ENCODE measurements around the gene CYB561.
A peak's percentile ranks its signal among the peaks of the same experiment; 100 is the strongest.

CYB561 gene, protein sequence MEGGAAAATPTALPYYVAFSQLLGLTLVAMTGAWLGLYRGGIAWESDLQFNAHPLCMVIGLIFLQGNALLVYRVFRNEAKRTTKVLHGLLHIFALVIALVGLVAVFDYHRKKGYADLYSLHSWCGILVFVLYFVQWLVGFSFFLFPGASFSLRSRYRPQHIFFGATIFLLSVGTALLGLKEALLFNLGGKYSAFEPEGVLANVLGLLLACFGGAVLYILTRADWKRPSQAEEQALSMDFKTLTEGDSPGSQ

GRCh38 chr17:63445954-63446752, at the start of gene CYB561:
TSS of gene CYB561 (minus strand) at chr17:63446306. CDS start at chr17:63437547, 8,759 bp downstream.
- DNase-seq (ENCODE audit: low read depth in 2 of 2): peak; percentile 48 to 61

GRCh38 chr17:63495491-63495890, 49.4 kb upstream of the CYB561 start:
- no peak for DNase-seq (ENCODE audit: low read depth in 2 of 2)

GRCh38 chr17:63494300-63494928, 48.3 kb upstream of the CYB561 start:
- no peak for DNase-seq (ENCODE audit: low read depth in 2 of 2)

- DNase-seq (ENCODE audit: low read depth in 2 of 2): no peak
Observed at GRCh38 chr17:63493411-63493810, 47.3 kb upstream of the CYB561 start.

GRCh38 chr17:63492940-63493339, 46.8 kb upstream of the CYB561 start:
- DNase-seq (ENCODE audit: low read depth in 2 of 2): no peak

DNA sequence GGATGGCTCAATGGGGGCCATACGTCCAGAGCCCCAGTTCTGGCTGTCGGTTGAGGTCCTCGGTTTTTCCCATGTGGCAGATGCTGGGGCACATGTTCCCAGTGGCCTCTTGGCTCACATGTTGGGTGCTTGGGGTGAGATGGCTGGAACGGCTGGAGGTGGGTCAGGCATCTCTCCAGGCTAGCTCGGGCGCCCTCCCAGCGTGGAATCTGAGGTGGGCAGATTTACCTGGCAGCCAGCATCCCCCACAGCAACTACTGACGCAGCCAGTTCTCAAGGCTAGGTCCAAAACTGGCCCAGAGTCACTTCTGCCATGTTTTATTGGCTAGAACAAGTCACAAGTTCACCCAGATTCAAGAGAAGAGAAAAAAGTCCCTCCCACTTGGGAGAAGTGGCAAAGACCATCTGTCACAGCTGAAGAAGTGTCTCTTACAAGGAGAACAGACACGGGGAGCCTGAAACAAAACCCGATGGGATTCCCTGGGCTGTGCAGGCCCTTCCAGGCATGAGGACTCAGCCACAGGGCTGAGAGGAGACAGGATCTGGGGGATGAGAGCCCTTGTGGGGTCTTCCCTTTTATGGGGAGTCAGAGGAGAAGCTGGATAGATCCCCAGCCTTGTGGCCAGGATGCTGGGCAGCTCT, 46.0 kb upstream of the CYB561 start:
- DNase-seq (ENCODE audit: low read depth in 2 of 2): no peak

GRCh38 chr17:63491413-63491812, 45.3 kb upstream of the CYB561 start:
- no peak for DNase-seq (ENCODE audit: low read depth in 2 of 2)

GRCh38 chr17:63490858-63491400, 44.8 kb upstream of the CYB561 start:
- DNase-seq (ENCODE audit: low read depth in 2 of 2): no peak

GRCh38 chr17:63490329-63490728, 44.2 kb upstream of the CYB561 start:
- no peak for DNase-seq (ENCODE audit: low read depth in 2 of 2)

DNA sequence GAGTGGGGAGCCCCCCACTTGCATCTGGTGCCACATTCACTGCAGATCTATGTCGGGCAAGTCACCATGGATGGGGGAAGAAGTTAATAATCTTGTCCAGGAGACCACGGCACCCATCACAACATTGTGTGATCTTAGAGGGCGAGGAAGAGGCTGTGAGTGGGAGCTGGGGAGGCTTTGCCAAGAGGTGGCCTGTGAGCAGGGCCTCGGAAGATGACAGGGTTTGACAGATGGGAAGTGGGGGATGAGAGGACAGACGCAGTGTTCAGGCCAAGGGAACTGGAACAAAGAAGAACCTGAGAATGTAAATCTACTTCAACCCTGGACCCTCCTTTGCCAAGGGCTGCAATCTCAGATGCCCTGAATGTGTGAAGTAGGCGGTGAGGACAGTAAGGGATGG, 43.2 kb upstream of the CYB561 start:
- no peak for DNase-seq (ENCODE audit: low read depth in 2 of 2)

GRCh38 chr17:63488851-63489250, 42.7 kb upstream of the CYB561 start:
- DNase-seq (ENCODE audit: low read depth in 2 of 2): no peak

DNA sequence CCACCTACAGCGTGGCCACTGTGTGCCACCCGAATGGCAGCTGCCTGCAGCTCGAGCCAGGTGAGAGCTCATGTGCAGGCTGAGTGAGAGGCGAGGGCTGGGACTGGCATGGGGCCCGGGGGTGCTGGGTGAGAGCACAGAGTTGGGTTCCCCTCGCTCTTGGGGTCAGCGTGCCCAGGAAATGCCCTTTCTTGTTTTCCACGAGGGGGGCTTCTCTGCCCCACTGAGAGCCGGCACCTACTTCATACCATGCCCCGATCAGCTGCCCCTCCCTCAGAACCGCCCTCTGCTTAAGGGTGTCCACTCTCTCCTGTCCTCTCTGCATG, 40.9 kb upstream of the CYB561 start:
- no peak for DNase-seq (ENCODE audit: low read depth in 2 of 2)

DNA sequence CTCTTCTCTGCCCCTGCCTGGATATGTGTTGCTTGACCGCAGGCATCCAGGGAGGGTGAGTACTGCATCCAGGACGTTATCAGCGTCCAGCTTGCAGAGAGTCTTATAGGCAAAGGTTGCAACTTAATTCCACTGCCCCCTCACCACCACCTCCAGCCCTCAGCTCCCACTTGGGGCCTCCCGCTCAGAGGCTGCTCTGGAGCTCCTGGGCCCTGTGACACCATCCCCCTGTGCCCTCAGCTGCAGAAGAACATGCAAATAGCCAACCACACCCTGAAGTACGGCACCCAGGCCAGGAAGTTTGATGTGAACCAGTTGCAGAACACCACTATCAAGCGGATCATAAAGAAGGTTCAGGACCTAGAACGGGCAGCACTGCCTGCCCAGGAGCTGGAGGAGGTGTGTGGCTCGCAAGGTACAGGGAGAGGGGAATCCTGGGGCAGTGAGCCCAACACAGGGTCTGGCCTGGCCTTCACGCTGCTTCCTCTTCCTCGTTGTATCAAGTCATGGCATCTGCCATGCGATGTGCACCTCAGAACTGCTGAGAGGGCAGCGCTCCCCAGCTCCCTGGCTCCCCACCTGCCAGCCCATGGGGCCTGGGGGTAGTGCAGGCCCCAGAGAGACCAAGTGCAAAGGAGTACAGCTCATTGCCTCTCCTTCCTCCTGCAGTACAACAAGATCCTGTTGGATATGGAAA, 40.4 kb upstream of the CYB561 start:
- no peak for DNase-seq (ENCODE audit: low read depth in 2 of 2)

GRCh38 chr17:63483655-63484575, 37.8 kb upstream of the CYB561 start:
- DNase-seq (ENCODE audit: low read depth in 2 of 2): no peak

- no peak for DNase-seq (ENCODE audit: low read depth in 2 of 2)
Observed at GRCh38 chr17:63483038-63483437, 36.9 kb upstream of the CYB561 start.

DNA sequence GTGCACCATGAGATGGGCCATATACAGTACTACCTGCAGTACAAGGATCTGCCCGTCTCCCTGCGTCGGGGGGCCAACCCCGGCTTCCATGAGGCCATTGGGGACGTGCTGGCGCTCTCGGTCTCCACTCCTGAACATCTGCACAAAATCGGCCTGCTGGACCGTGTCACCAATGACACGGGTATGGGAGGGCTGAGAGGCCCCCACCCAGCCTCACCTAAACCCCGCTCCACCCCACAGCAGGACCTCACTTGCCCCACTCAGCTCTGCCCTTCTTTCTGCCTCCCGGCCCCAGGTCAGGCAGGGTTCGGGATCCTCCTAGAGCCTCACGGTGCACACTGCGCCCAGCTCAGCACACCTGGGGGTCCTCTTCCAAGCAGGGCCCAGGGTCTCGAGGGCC, 36.4 kb upstream of the CYB561 start:
- DNase-seq (ENCODE audit: low read depth in 2 of 2): no peak

- DNase-seq (ENCODE audit: low read depth in 2 of 2): no peak
Observed at GRCh38 chr17:63481488-63481870, 35.4 kb upstream of the CYB561 start.

DNA sequence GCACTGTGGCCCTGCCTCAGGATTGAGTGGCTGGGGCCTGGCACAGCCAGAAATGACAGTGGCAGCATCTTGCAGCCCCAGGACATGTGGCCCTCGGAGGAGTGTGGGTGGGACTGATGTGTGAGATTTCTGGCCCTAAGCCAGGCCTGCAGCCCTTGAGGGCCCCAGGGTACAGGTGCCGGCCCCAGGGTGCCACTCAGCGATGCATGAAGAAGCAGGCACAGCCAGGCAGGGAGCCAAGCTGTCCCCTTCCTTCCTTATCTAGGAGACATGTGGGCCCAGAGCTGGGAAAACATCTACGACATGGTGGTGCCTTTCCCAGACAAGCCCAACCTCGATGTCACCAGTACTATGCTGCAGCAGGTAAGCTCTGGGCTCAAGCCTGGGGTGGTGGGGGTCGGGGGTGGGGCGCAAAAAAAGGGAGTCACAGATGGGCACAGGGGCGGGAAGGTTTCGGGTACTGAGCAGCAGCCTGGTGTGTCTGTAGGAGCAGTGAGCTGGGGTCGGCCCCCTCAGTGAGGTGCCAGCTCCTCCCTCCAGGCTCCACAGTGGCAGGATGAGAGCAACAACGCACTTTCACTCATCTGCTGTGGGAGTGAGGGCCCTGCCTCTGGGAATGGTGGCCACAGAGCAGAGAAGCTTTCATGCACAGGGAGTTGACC, 34.9 kb upstream of the CYB561 start:
- DNase-seq (ENCODE audit: low read depth in 2 of 2): no peak

DNA sequence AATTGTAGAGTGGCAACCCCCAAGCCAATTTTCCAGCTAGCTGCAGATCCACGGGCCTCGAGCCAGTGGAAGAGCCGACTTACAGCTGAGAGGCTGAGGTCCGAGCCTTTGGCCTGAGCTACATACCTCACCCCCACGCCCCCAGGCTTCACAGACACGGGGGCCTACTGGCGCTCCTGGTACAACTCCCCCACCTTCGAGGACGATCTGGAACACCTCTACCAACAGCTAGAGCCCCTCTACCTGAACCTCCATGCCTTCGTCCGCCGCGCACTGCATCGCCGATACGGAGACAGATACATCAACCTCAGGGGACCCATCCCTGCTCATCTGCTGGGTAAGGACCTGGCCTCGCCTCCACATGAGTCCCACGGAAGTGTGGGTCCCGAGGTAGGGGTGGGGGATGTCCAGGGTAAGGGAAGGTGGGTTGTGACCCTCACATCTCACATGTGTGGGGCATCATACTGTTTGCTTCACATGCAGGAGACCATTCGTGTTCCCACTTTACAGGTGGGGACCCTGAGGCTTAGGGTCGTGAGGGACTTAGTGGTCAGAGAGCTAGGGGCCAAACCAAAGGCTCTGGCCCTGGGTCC, 34.2 kb upstream of the CYB561 start:
- DNase-seq (ENCODE audit: low read depth in 2 of 2): no peak

Measured in stimulated activated CD8-positive, alpha-beta memory T cell treated with anti-CD3 and anti-CD28 coated beads, Interleukin-2, amount 100 ng/mL, for 48 hours (primary cell).